Mesenteric fat pad (tissue), 1 donor: ENCODE data around the gene ENC1. TPM values are rescaled to one million over a fixed set of nuclear protein-coding genes. Genes with fewer than 3 reads are reported as not detected.

Experiments used
- total RNA-seq: library from RNA; stranded (reverse); fragmentation: NEBNext Ultra II Directional; extraction: Animal tissue kit (Norgen Biotek cat#: 25700); gene quantifications from one replicate; pipeline ENCODE4 v1.2.1, GENCODE V29; 2021
- donor health status: DM: yes; HTN: yes; CAD: no.

ENC1 gene
- total RNA-seq, 1 donor from 2014 or later: 11.9 TPM

Other genes with a start within 250 kb of the ENC1 start
- gene HEXB, start 44.5 kb upstream of the ENC1 start, total RNA-seq: 168 TPM
- gene GFM2, start 126.4 kb upstream of the ENC1 start, total RNA-seq: 10.8 TPM
- 68.6 TPM for gene NSA2, start 126.5 kb upstream of the ENC1 start, total RNA-seq
- 0.16 TPM for gene FAM169A, start 225.7 kb upstream of the ENC1 start, total RNA-seq